GM12891 (cell line): ENCODE measurements around the gene GNRHR.

Experiments
- POLR2A ChIP-seq: IDR thresholded peaks from 2 replicates; pipeline ENCODE4 v1.6.1; 2011; ENCODE audit warnings: low read depth, low read length, control low read depth
- POLR2AphosphoS5 ChIP-seq: IDR thresholded peaks from 2 replicates; pipeline ENCODE4 v1.6.1; 2011; ENCODE audit warnings: low read depth, low read length, control low read depth

- no peak for TF ChIP-seq POLR2AphosphoS5
- no peak for TF ChIP-seq POLR2A
Measured at GRCh38 chr4:67790721-67791120, 36.5 kb upstream of the GNRHR start.
